Prostate gland (tissue), 2 donors: ENCODE measurements around the gene UNC5A. TPM values are rescaled to one million over a fixed set of nuclear protein-coding genes. Genes with fewer than 3 reads are reported as not detected.

ENCODE experiments used
- DNase-seq: peaks from one replicate; pipeline ENCODE4 v3.0.0-alpha.2; 2019; ENCODE audit warnings: low spot score
- H3K27ac ChIP-seq, 2 donors: fragments of 200-600 bp; sonication (generic); 2 replicates each; pipeline ENCODE4 v1.5.1; 2017 to 2019
- H3K27me3 ChIP-seq: fragments of 200-600 bp; sonication (generic); replicated peaks from 2 replicates; pipeline ENCODE4 v1.5.1; 2019; ENCODE audit not compliant: insufficient read depth
- H3K36me3 ChIP-seq, 2 donors: fragments of 200-600 bp; sonication (generic); 1 replicate in 1 of 2; 2 replicates in 1 of 2; pipeline versions ENCODE4 v1.5.1 to v1.8.1; 2017 to 2019
- H3K4me1 ChIP-seq: fragments of 200-600 bp; sonication (generic); replicated peaks from 2 replicates; pipeline ENCODE4 v1.5.1; 2019
- H3K4me3 ChIP-seq, 2 donors: fragments of 200-600 bp; sonication (generic); 2 replicates each; pipeline ENCODE4 v1.5.1; 2017 to 2019
- H3K9me3 ChIP-seq: fragments of 200-600 bp; sonication (generic); 2 replicates; pipeline ENCODE4 v1.5.1; 2017
- POLR2A ChIP-seq: fragments of 450-650 bp; IDR thresholded peaks from one replicate; pipeline ENCODE4 v1.6.1; 2016; ENCODE audit warnings: antibody characterized with exemption, mild to moderate bottlenecking
- POLR2AphosphoS5 ChIP-seq: sonication (generic); formaldehyde crosslinking; IDR thresholded peaks from one replicate; pipeline ENCODE4 v1.6.1; 2017; ENCODE audit warnings: antibody characterized with exemption
- WGBS: methylation state at CpG from one replicate; pipeline ENCODE4 v1.1.5; 2018; 5-methylcytosine and 5-hydroxymethylcytosine counted together
- intact Hi-C: fragments of 100-400 bp; cut with DNase I; formaldehyde crosslinking; loops from one replicate; pipeline ENCODE4 v1.14.2; 2022
- total RNA-seq, 2 donors: library from RNA; depleted of rRNA; stranded (reverse); fragments of >200 nt; gene quantifications; one replicate each; pipeline ENCODE4 v1.1.0, GENCODE V29; 2016
- TF ChIP-seq, protein P1 (sequence below), 4 experiments: fragments of 200-600 bp in 2 of 4; fragments of 450-650 bp in 2 of 4; sonication (generic) in 2 of 4; IDR thresholded peaks; 1 replicate in 3 of 4; 2 replicates in 1 of 4; pipeline ENCODE4 v1.5.1; 2016 to 2019; ENCODE audit warnings: antibody characterized with exemption in 4 of 4, mild to moderate bottlenecking in 2 of 4, moderate library complexity in 2 of 4

UNC5A gene
- total RNA-seq, 2 donors from 2014 or later = 0.18 to 1.5 TPM

DNA sequence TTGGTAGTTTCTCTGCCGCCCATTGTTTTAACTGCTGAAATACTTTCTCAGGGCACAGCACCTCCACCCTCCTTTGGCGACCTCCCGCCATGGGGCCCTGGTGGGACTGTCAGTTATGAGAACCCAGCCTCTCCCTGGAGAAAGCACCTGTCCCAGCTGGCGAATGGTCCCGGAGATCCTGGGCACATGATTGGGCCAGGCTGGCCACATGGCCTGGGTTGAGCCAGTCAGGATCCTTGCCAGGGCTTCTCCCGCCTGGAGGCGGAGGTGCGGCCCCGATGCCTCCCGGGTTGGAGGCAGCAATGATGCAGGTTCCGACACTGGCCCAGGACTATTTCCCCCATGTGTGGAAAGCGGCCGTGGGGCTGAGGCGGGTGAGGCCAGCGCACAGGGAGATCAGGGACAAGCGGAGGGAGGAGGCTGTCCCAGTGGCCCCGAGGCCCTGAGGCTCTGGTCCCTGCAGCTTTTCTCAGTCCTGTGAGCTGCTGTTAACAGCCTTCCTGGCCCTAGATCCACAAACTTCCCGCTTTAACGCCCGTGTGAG is 13.6 kb downstream of the UNC5A start:
- Histone ChIP-seq H3K27me3 (peaks cover 12% of the 10 kb centered on the region), H3K4me1 (no peaks in the 10 kb centered on the region), H3K36me3 (no peaks in the 10 kb centered on the region), H3K27ac (no peak overlapping the region), H3K4me3 (no peak overlapping the region), H3K9me3 (no peaks in the 10 kb centered on the region)
- TF ChIP-seq, protein P1, sequence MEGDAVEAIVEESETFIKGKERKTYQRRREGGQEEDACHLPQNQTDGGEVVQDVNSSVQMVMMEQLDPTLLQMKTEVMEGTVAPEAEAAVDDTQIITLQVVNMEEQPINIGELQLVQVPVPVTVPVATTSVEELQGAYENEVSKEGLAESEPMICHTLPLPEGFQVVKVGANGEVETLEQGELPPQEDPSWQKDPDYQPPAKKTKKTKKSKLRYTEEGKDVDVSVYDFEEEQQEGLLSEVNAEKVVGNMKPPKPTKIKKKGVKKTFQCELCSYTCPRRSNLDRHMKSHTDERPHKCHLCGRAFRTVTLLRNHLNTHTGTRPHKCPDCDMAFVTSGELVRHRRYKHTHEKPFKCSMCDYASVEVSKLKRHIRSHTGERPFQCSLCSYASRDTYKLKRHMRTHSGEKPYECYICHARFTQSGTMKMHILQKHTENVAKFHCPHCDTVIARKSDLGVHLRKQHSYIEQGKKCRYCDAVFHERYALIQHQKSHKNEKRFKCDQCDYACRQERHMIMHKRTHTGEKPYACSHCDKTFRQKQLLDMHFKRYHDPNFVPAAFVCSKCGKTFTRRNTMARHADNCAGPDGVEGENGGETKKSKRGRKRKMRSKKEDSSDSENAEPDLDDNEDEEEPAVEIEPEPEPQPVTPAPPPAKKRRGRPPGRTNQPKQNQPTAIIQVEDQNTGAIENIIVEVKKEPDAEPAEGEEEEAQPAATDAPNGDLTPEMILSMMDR (IDR thresholded peaks at IDR 0.05) = no peak
- no peak for TF ChIP-seq POLR2A
- TF ChIP-seq POLR2AphosphoS5 = no peak
- intact Hi-C loops = no loop called here
- WGBS = 60% methylated on average over 20 of the region's 20 CpGs
- DNase-seq = no peak

- H3K9me3 ChIP-seq = no peaks in the 10 kb centered on the region
- H3K27me3 ChIP-seq = peaks cover 6% of the 10 kb centered on the region
- no peak overlapping the region for H3K27ac ChIP-seq
- no peak for DNase-seq
- no peaks in the 10 kb centered on the region for H3K36me3 ChIP-seq
- WGBS = 86% methylated on average over 5 of the region's 5 CpGs
- intact Hi-C loops = no loop called here
- TF ChIP-seq, protein P1 (IDR thresholded peaks at IDR 0.05) = no peak
- no peaks in the 10 kb centered on the region for H3K4me1 ChIP-seq
- no peak overlapping the region for H3K4me3 ChIP-seq
Observed at GRCh38 chr5:176824604-176825003, 14.2 kb downstream of the UNC5A start.

DNA sequence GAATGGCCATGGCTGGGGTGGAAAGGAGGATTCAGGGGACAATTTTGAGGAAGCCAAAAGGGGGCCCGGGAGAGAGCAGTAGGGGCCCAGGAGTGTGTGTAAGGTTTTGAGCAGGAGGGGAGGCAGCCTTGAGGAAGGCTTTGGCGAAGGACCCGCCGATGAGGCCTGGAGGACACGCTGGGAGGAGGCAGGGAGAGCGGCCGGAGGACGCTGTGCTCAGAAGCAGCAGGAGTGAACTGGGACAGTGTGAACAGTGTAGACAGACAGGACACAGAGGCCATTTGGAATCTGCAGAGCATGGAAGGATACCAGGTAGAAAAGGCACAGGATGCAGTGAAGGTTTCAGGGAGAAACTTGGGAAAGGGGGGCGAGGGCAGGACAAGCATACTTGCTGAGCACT is 14.9 kb downstream of the UNC5A start:
- 79% methylated on average over 9 of the region's 9 CpGs for WGBS
- Histone ChIP-seq H3K4me1 (no peaks in the 10 kb centered on the region), H3K36me3 (no peaks in the 10 kb centered on the region), H3K27me3 (peaks cover 6% of the 10 kb centered on the region), H3K9me3 (no peaks in the 10 kb centered on the region), H3K4me3 (no peak overlapping the region), H3K27ac (no peak overlapping the region)
- intact Hi-C loops = no loop called here
- TF ChIP-seq POLR2A (no peak), POLR2AphosphoS5 (no peak)
- TF ChIP-seq, protein P1 (IDR thresholded peaks at IDR 0.05) = no peak
- no peak for DNase-seq

- 70% methylated on average over 4 of the region's 4 CpGs for WGBS
- peaks cover 6% of the 10 kb centered on the region for H3K27me3 ChIP-seq
- no peaks in the 10 kb centered on the region for H3K9me3 ChIP-seq
- no peak overlapping the region for H3K4me3 ChIP-seq
- H3K27ac ChIP-seq = no peak overlapping the region
- no peaks in the 10 kb centered on the region for H3K4me1 ChIP-seq
- no peaks in the 10 kb centered on the region for H3K36me3 ChIP-seq
- TF ChIP-seq POLR2A = no peak
- TF ChIP-seq, protein P1 (IDR thresholded peaks at IDR 0.05) = no peak
- TF ChIP-seq POLR2AphosphoS5 = no peak
- no peak for DNase-seq
- intact Hi-C loops = no loop called here
Observed at GRCh38 chr5:176825957-176826356, 15.6 kb downstream of the UNC5A start.

DNA sequence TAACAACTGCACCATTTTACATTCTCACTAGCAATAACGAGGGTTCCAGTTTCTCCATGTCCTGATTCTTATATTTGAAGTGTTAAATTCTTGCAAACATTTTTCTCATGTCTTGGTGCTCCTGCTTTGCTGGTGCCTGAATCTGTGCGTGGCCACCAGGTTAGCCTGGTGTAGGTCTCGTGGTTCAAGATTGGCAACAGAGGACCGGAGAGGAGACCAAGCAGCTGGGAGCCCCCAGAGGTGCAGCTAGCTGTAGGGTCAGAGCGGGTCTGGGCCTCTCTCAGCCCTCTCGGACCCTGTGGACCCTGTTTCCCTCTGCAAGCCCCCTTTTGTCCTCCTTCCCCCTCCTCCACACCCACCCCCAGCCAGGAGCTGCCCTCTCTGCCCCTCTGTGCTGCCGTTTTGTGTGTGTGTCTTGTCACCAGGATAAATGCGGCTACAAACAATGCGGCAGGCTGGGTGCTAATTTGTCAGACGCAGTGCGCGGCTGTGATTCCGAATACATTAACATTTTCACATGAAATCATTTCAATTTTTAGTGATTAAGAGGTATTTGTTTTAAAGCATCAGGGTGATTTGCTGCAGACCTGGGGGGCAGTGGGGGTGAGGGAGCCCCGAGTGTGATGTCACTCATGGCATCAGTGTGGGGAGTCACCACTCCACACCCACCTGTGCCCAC is 17.5 kb downstream of the UNC5A start:
- Histone ChIP-seq H3K27ac (no peak overlapping the region), H3K36me3 (no peaks in the 10 kb centered on the region), H3K4me1 (no peaks in the 10 kb centered on the region), H3K4me3 (no peak overlapping the region), H3K9me3 (no peaks in the 10 kb centered on the region), H3K27me3 (peaks cover 10% of the 10 kb centered on the region)
- TF ChIP-seq POLR2AphosphoS5 = no peak
- TF ChIP-seq, protein P1 (IDR thresholded peaks at IDR 0.05) = no peak
- TF ChIP-seq POLR2A = no peak
- no peak for DNase-seq
- intact Hi-C loops = no loop called here
- 83% methylated on average over 14 of the region's 14 CpGs for WGBS
